Mesothelial cell of epicardium (in vitro differentiated cells): ENCODE data around the gene IRF9. TPM values are rescaled to one million over a fixed set of nuclear protein-coding genes. Genes with fewer than 3 reads are reported as not detected.

Experiments used
- DNase-seq, 2 experiments: peaks; one replicate each; pipeline ENCODE4 v3.0.0; 2021; ENCODE audit warnings: low spot score in 2 of 2; ENCODE audit not compliant: unreplicated experiment in 2 of 2
- H3K27ac Mint-ChIP-seq: 2 replicates; pipeline ENCODE4 v1.8.0; 2021; ENCODE audit warnings: mixed read lengths
- H3K27me3 Mint-ChIP-seq: 2 replicates; pipeline ENCODE4 v1.8.0; 2021; ENCODE audit warnings: low read depth, mixed read lengths
- H3K36me3 Mint-ChIP-seq: 2 replicates; pipeline ENCODE4 v1.8.0; 2021; ENCODE audit warnings: mixed read lengths
- H3K4me1 Mint-ChIP-seq: 2 replicates; pipeline ENCODE4 v1.8.0; 2021; ENCODE audit warnings: mixed read lengths
- H3K4me3 Mint-ChIP-seq: 2 replicates; pipeline ENCODE4 v1.8.0; 2021; ENCODE audit warnings: mild to moderate bottlenecking, moderate library complexity, mixed read lengths
- H3K9me3 Mint-ChIP-seq: 2 replicates; pipeline ENCODE4 v1.8.0; 2021; ENCODE audit warnings: mixed read lengths
- CTCF ChIP-seq: fragments of 200-600 bp; sonication (generic); IDR thresholded peaks from one replicate; pipeline ENCODE4 v1.5.0; 2021; ENCODE audit warnings: antibody characterized with exemption; ENCODE audit not compliant: unreplicated experiment
- microRNA-seq: library from miRNA; unstranded; fragments of <30 nt; microRNA quantifications from one replicate; pipeline ENCODE4 v1.2.0, GENCODE V29; 2021; ENCODE audit warnings: inconsistent platforms, mixed read lengths
- total RNA-seq: library from RNA; stranded (reverse); gene quantifications from 3 replicates; pipeline ENCODE4 v1.2.1, GENCODE V29; 2021

Gene IRF9
- total RNA-seq, 1 donor from 2014 or later, result 274 TPM

GRCh38 chr14:24212924-24213865 is 52.1 kb downstream of the IRF9 start, which contains the start of gene CHMP4A:
Gene CHMP4A, minus strand, starts transcription at chr14:24213488. Its CDS starts 49 bp downstream, at chr14:24213439.
- peak; percentile 90 to 94 for DNase-seq
- Mint-ChIP-seq H3K36me3 (peaks cover 16% of the 10 kb centered on the region), H3K4me3 (peak within 1 kb of the TSS; percentile 78), H3K27ac (peak within 1 kb of the TSS; percentile 99), H3K4me1 (peaks cover 35% of the 10 kb centered on the region), H3K9me3 (no peaks in the 10 kb centered on the region), H3K27me3 (no peaks in the 10 kb centered on the region)
- TF ChIP-seq CTCF, result no peak

GRCh38 chr14:24213866-24214662 is 53.0 kb downstream of the IRF9 start:
- Mint-ChIP-seq H3K4me3 (peak overlapping the region; percentile 78), H3K4me1 (peaks cover 35% of the 10 kb centered on the region)

GRCh38 chr14:24215495-24216344 is 54.7 kb downstream of the IRF9 start, which contains the start of gene MDP1:
Gene MDP1, minus strand, starts transcription at chr14:24216066. Its CDS starts 111 bp downstream, at chr14:24215955.
- Mint-ChIP-seq H3K4me3 (peak within 1 kb of the TSS; percentile 91), H3K4me1 (peaks cover 35% of the 10 kb centered on the region), H3K27ac (peak within 1 kb of the TSS; percentile 99), H3K27me3 (no peaks in the 10 kb centered on the region), H3K9me3 (no peaks in the 10 kb centered on the region), H3K36me3 (peaks cover 8% of the 10 kb centered on the region)
- DNase-seq, result peak; percentile 42 to 74
- no peak for TF ChIP-seq CTCF

More at GRCh38 chr14:24213866-24214662, 53.0 kb downstream of the IRF9 start:
- no peaks in the 10 kb centered on the region for H3K27me3 Mint-ChIP-seq
- peaks cover 16% of the 10 kb centered on the region for H3K36me3 Mint-ChIP-seq
- DNase-seq, result no peak
- H3K9me3 Mint-ChIP-seq, result no peaks in the 10 kb centered on the region
- no peak for TF ChIP-seq CTCF
- H3K27ac Mint-ChIP-seq, result peak overlapping the region; percentile 99

Small RNA genes within 50 kb of the gene (microRNA-seq; reads per million reads assigned to microRNA genes)
- gene MIR7703, result not detected

Other genes with a start within 250 kb of the IRF9 start
- 20.9 to 23.7 TPM (median 22.0 TPM) in 3 replicates for gene DHRS4, start 207.5 kb upstream of the IRF9 start, total RNA-seq
- 19.1 to 23.2 TPM (median 22.5 TPM) in 3 replicates for gene DHRS4L2, start 172.3 kb upstream of the IRF9 start, total RNA-seq
- 1.1 to 1.6 TPM (median 1.4 TPM) in 3 replicates for gene CARMIL3, start 109.3 kb upstream of the IRF9 start, total RNA-seq
- not detected in 3 replicates for gene CPNE6, start 89.7 kb upstream of the IRF9 start, total RNA-seq
- gene PCK2, start 67.0 kb upstream of the IRF9 start, total RNA-seq, result 18.9 to 22.2 TPM (median 20.6 TPM) in 3 replicates
- gene DCAF11, start 46.5 kb upstream of the IRF9 start, total RNA-seq, result 62.3 to 71.1 TPM (median 63.7 TPM) in 3 replicates
- 1.5 to 2.0 TPM (median 1.8 TPM) in 3 replicates for gene NRL, start 46.3 kb upstream of the IRF9 start, total RNA-seq
- gene FITM1, start 30.6 kb upstream of the IRF9 start, total RNA-seq, result 0.75 to 1.5 TPM (median 1.0 TPM) in 3 replicates
- gene PSME1, start 25.1 kb upstream of the IRF9 start, total RNA-seq, result 148 to 154 TPM (median 154 TPM) in 3 replicates
- 17.7 to 21.3 TPM (median 21.2 TPM) in 3 replicates for gene EMC9, start 19.7 kb upstream of the IRF9 start, total RNA-seq
- gene PSME2, start 14.7 kb upstream of the IRF9 start, total RNA-seq, result 143 to 149 TPM (median 148 TPM) in 3 replicates
- 90.5 to 96.0 TPM (median 90.5 TPM) in 3 replicates for gene RNF31, start 13.8 kb upstream of the IRF9 start, total RNA-seq
- gene REC8, start 10.8 kb downstream of the IRF9 start, total RNA-seq, result 465 to 486 TPM (median 484 TPM) in 3 replicates
- gene IPO4, start 27.6 kb downstream of the IRF9 start, total RNA-seq, result 38.4 to 43.2 TPM (median 39.3 TPM) in 3 replicates
- gene TM9SF1, start 34.2 kb downstream of the IRF9 start, total RNA-seq, result 44.9 to 45.8 TPM (median 45.7 TPM) in 3 replicates
- 0.29 to 0.49 TPM (median 0.31 TPM) in 3 replicates for gene TSSK4, start 44.4 kb downstream of the IRF9 start, total RNA-seq
- 38.4 to 48.0 TPM (median 44.7 TPM) in 3 replicates for gene CHMP4A, start 52.2 kb downstream of the IRF9 start, total RNA-seq
- 18.0 to 18.4 TPM (median 18.3 TPM) in 3 replicates for gene MDP1, start 54.8 kb downstream of the IRF9 start, total RNA-seq
- 148 to 156 TPM (median 155 TPM) in 3 replicates for gene NEDD8, start 71.1 kb downstream of the IRF9 start, total RNA-seq
- 72.5 to 78.7 TPM (median 74.1 TPM) in 3 replicates for gene GMPR2, start 71.7 kb downstream of the IRF9 start, total RNA-seq
- 49.1 to 55.2 TPM (median 51.1 TPM) in 3 replicates for gene TINF2, start 81.4 kb downstream of the IRF9 start, total RNA-seq
- 9.5 to 12.1 TPM (median 10.2 TPM) in 3 replicates for gene TGM1, start 101.9 kb downstream of the IRF9 start, total RNA-seq
- 28.7 to 34.5 TPM (median 31.2 TPM) in 3 replicates for gene RABGGTA, start 110.3 kb downstream of the IRF9 start, total RNA-seq
- gene DHRS1, start 138.5 kb downstream of the IRF9 start, total RNA-seq, result 38.3 to 41.4 TPM (median 39.8 TPM) in 3 replicates
- gene NOP9, start 138.6 kb downstream of the IRF9 start, total RNA-seq, result 27.8 to 30.8 TPM (median 28.8 TPM) in 3 replicates
- gene CIDEB, start 146.7 kb downstream of the IRF9 start, total RNA-seq, result not detected in 3 replicates
- gene LTB4R2, start 148.9 kb downstream of the IRF9 start, total RNA-seq, result 13.0 to 14.9 TPM (median 14.8 TPM) in 3 replicates
- 10.7 to 11.8 TPM (median 11.1 TPM) in 3 replicates for gene LTB4R, start 150.2 kb downstream of the IRF9 start, total RNA-seq
- gene ADCY4, start 173.8 kb downstream of the IRF9 start, total RNA-seq, result 2.8 to 3.4 TPM (median 3.4 TPM) in 3 replicates
- 1.9 to 2.2 TPM (median 2.0 TPM) in 3 replicates for gene RIPK3, start 178.7 kb downstream of the IRF9 start, total RNA-seq
- 291 to 298 TPM (median 292 TPM) in 3 replicates for gene NFATC4, start 206.9 kb downstream of the IRF9 start, total RNA-seq
- 171 to 173 TPM (median 173 TPM) in 3 replicates for gene NYNRIN, start 237.7 kb downstream of the IRF9 start, total RNA-seq